HEK293T (cell line): ENCODE data around the gene MRPL10.

Source experiments
- CTCF ChIA-PET: fragments of 350-600 bp; formaldehyde crosslinking; extraction: SDS; loops from one replicate; lab custom pipeline; 2021; ENCODE audit warnings: antibody characterized with exemption, inconsistent platforms; lab: Yijun Ruan, JAX
- POLR2A ChIA-PET: fragments of 350-600 bp; formaldehyde crosslinking; extraction: SDS; loops from one replicate; lab custom pipeline; 2020; ENCODE audit warnings: antibody characterized with exemption, inconsistent platforms; lab: Yijun Ruan, JAX
- DNase-seq: peaks from one replicate; pipeline ENCODE4 v3.0.0; 2012; ENCODE audit warnings: mixed read lengths; ENCODE audit errors: extremely low spot score
- ARNT ChIP-seq: fragments of 450-650 bp; IDR thresholded peaks from 2 replicates; pipeline ENCODE4 v1.6.1; 2017; ENCODE audit warnings: mild to moderate bottlenecking
- BHLHE40 ChIP-seq: fragments of 450-650 bp; IDR thresholded peaks from 2 replicates; pipeline ENCODE4 v1.6.1; 2016; ENCODE audit warnings: mild to moderate bottlenecking, moderate library complexity, borderline replicate concordance
- CTBP1 ChIP-seq: fragments of 450-650 bp; IDR thresholded peaks from 2 replicates; pipeline ENCODE4 v1.6.1; 2016; ENCODE audit warnings: borderline replicate concordance
- ELF4 ChIP-seq: fragments of 450-650 bp; IDR thresholded peaks from 2 replicates; pipeline ENCODE4 v1.6.1; 2017; ENCODE audit warnings: antibody characterized with exemption
- FOXA1 ChIP-seq: fragments of 450-650 bp; IDR thresholded peaks from 2 replicates; pipeline ENCODE4 v1.6.1; 2016; ENCODE audit warnings: mild to moderate bottlenecking
- FOXK2 ChIP-seq: fragments of 450-650 bp; IDR thresholded peaks from 2 replicates; pipeline ENCODE4 v1.6.1; 2016; ENCODE audit warnings: mild to moderate bottlenecking
- FOXM1 ChIP-seq: fragments of 450-650 bp; IDR thresholded peaks from 2 replicates; pipeline ENCODE4 v1.6.1; 2017; ENCODE audit warnings: mild to moderate bottlenecking, borderline replicate concordance
- HDGF ChIP-seq: fragments of 450-650 bp; IDR thresholded peaks from 2 replicates; pipeline ENCODE4 v1.6.1; 2017; ENCODE audit warnings: antibody characterized with exemption, borderline replicate concordance
- L3MBTL2 ChIP-seq: fragments of 450-650 bp; conservative IDR thresholded peaks from 2 replicates; pipeline ENCODE4 v1.6.1; 2016; ENCODE audit warnings: mild to moderate bottlenecking
- LEF1 ChIP-seq: fragments of 450-650 bp; IDR thresholded peaks from 2 replicates; pipeline ENCODE4 v1.6.1; 2017; ENCODE audit warnings: mild to moderate bottlenecking, borderline replicate concordance
- NFRKB ChIP-seq: fragments of 450-650 bp; IDR thresholded peaks from 2 replicates; pipeline ENCODE4 v1.6.1; 2016; ENCODE audit warnings: mild to moderate bottlenecking, moderate library complexity
- SP1 ChIP-seq: fragments of 450-650 bp; IDR thresholded peaks from 2 replicates; pipeline ENCODE4 v1.6.1; 2017
- SUZ12 ChIP-seq: fragments of 450-650 bp; IDR thresholded peaks from 2 replicates; pipeline ENCODE4 v1.6.1; 2016; ENCODE audit warnings: mild to moderate bottlenecking
- TARDBP ChIP-seq: fragments of 450-650 bp; IDR thresholded peaks from 2 replicates; pipeline ENCODE4 v1.6.1; 2016
- ZNF384 ChIP-seq: fragments of 450-650 bp; IDR thresholded peaks from 2 replicates; pipeline ENCODE4 v1.6.1; 2016
- TF ChIP-seq, protein P1 (sequence below): fragments of 450-650 bp; IDR thresholded peaks from 2 replicates; pipeline ENCODE4 v1.6.1; 2016

MRPL10 gene

DNA sequence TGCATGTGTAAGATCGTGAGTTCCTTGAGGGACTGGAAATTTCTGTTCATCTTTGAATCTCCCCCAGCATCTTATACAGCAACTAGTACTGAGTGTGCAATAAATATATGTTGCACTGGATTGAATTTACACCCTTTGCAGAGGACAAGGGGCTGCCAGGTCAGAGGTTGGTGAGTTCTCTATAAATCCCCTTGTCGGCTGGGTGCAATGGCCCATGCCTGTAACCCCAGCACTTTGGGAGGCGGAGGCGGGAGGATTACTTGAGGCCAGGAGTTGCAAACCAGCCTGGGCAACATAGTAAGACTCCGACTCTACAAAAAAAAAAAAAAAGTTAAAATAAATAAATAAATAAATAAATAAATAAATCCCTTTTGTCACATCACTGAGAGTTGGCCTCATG, 29.0 kb upstream of the MRPL10 start:
- CTCF ChIA-PET = no interaction called here

DNA sequence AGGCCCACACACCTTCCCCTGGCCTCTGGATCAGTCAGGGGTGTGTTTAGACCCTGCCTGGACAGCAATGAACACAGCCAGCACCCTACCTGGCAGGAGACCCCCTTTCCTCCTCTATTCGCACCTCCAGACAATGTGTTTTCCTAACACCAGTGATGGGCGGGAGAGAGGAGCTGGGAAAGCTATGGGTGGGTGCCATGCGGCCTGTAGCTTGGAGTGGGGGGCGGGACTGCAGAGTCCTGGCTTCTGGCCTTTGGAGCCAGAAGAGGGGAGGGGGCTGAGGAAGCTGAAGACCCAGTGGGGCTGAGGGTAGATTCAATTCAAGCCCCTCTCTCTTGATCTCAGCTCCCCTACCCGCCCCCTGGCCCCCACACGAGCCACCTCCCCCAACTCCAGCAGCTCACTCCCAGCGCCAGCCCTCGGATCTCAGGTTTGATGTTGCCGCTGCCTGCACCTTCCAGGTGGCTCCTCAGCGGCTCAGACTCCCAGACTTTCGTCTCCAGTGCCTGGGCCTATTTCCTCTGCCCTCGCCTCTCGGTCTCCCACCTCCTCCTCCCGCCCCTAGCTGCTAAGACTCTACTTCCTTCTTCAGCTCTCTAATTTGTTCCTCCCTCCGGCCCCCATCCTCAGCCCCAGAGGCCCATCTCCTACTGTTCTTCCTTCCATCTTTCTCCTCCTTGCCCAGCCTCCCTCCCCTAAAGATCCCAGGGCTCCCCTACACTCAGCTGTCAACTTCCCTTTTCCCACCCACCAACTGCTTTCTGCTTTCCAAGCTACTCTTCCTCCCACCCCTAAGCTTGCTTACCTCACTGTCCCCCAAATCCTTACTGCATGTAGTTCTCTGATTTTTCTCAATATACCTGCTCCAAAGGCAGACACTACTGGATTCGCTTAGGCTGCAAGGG, 26.5 kb upstream of the MRPL10 start:
- no peak for DNase-seq
- POLR2A ChIA-PET = interaction anchor here (0.7 to 1.3 kb wide), 3 partner anchors 8 to 26 kb away, joined by 3 read pairs; partner anchors contain the start of genes LRRC46 and MRPL10
- TF ChIP-seq CTBP1 = no peak
- TF ChIP-seq ELF4 = no peak
- no peak for TF ChIP-seq FOXA1
- TF ChIP-seq L3MBTL2 = no peak
- no peak for TF ChIP-seq NFRKB
- TF ChIP-seq ZNF384 = no peak
- no peak for TF ChIP-seq SP1
- no peak for TF ChIP-seq TARDBP
- no peak for TF ChIP-seq FOXM1
- no peak for TF ChIP-seq LEF1
- no peak for TF ChIP-seq ARNT
- no peak for TF ChIP-seq SUZ12
- CTCF ChIA-PET = interaction anchor here (1.0 to 1.5 kb wide), 3 partner anchors 11 to 16 kb away, joined by 3 to 4 read pairs (median 4); no protein-coding TSS in a partner anchor

More for the DNA sequence above, 29.0 kb upstream of the MRPL10 start:
- POLR2A ChIA-PET = interaction anchor here (0.8 kb wide), 1 partner anchor 35 kb away, joined by 3 read pairs; the partner anchor contains the start of gene SP2
- DNase-seq = no peak
- TF ChIP-seq FOXK2 = no peak
- no peak for TF ChIP-seq ARNT
- TF ChIP-seq FOXM1 = no peak
- TF ChIP-seq ZNF384 = no peak
- no peak for TF ChIP-seq LEF1
- no peak for TF ChIP-seq CTBP1
- no peak for TF ChIP-seq TARDBP
- TF ChIP-seq HDGF = no peak
- TF ChIP-seq, protein P1, sequence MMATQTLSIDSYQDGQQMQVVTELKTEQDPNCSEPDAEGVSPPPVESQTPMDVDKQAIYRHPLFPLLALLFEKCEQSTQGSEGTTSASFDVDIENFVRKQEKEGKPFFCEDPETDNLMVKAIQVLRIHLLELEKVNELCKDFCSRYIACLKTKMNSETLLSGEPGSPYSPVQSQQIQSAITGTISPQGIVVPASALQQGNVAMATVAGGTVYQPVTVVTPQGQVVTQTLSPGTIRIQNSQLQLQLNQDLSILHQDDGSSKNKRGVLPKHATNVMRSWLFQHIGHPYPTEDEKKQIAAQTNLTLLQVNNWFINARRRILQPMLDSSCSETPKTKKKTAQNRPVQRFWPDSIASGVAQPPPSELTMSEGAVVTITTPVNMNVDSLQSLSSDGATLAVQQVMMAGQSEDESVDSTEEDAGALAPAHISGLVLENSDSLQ = no peak
- no peak for TF ChIP-seq FOXA1
- no peak for TF ChIP-seq L3MBTL2
- no peak for TF ChIP-seq NFRKB
- no peak for TF ChIP-seq BHLHE40
- no peak for TF ChIP-seq ELF4
- TF ChIP-seq SUZ12 = no peak
- TF ChIP-seq SP1 = no peak

DNA sequence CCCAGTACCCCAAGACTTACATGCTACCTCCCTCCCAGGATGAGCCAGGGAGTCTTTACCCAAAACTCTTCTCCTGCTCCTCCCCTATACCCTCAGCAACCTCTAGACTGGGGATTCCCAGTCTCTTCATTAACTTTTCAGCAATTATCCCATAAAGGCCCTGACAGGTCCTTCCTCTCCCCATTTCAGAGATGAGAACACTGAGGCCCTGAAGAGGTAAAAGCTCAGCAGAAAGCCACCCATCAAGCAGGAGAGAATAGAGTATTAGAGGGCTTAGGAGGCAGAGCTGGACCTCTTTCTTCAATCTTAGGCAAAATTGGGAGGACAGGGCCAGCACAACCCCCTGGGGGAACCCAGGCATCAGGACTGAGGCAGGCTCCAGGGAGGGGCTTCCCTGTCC, 25.5 kb upstream of the MRPL10 start:
- POLR2A ChIA-PET = interaction anchor here (1.3 kb wide), 1 partner anchor 10 kb away, joined by 3 read pairs; no protein-coding TSS in a partner anchor
- CTCF ChIA-PET = interaction anchor here (1.2 to 1.5 kb wide), 2 partner anchors 12 to 15 kb away, joined by 3 to 4 read pairs; no protein-coding TSS in a partner anchor
- DNase-seq = no peak
- TF ChIP-seq, protein P1 = no peak

DNA sequence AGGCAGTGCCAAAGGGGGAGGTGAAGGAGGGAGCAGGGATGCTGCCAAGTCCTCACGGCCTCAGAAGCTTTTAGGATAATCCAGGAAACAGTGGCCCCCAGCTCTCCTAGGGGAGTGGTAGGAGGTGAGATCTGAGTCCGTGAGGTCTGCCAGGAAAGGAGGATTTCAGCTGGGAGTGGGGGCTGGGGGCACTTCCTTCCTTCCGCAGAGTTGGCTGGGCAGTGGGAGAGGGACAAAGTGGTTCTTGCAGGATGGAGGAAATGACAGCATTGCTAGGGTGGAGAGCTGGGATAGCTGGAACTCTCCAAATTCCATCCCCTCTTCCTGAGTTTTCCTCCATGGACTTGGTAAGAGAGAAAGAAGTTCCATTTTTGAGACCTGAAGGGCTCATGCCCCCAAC, 24.4 kb upstream of the MRPL10 start:
- no peak for TF ChIP-seq NFRKB
- TF ChIP-seq HDGF = no peak
- TF ChIP-seq FOXA1 = no peak
- TF ChIP-seq FOXM1 = no peak
- TF ChIP-seq LEF1 = no peak
- TF ChIP-seq SP1 = no peak
- no peak for TF ChIP-seq BHLHE40
- no peak for TF ChIP-seq CTBP1
- no peak for TF ChIP-seq ZNF384
- TF ChIP-seq FOXK2 = no peak
- TF ChIP-seq ELF4 = no peak
- TF ChIP-seq ARNT = no peak
- TF ChIP-seq, protein P1 = no peak
- no peak for DNase-seq
- ChIA-PET POLR2A (interaction anchor here (1.3 kb wide), 1 partner anchor 29 kb away, joined by 3 read pairs; no protein-coding TSS in a partner anchor), CTCF (interaction anchor here (0.7 to 1.1 kb wide), 5 partner anchors 12 to 1712 kb away, joined by 3 to 8 read pairs (median 4); partner anchors contain the start of gene SCRN2)

DNA sequence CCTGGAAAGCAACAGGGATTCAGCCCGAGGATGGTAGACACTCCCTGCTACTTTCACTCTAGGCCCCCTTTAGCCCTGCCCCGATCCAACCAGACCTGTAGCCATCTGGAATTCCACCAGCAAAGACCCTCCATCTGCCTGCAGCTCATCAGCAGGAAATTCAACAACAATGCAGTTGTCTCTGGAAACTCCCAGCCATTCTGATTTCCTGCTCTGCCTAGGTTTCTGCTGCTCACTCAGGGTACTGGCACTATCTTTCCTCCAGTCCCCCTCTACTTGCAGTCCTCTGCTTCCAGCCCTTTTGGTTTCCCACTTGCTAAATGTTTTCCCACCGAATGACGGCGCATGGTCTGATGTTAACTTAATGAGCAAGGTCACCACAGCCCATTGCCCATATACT, 22.3 kb upstream of the MRPL10 start:
- TF ChIP-seq FOXM1 (no peak), HDGF (no peak), ARNT (no peak), LEF1 (no peak), L3MBTL2 (no peak), ELF4 (no peak), FOXK2 (no peak)
- TF ChIP-seq, protein P1 = no peak
- DNase-seq = no peak
- ChIA-PET POLR2A (interaction anchor here (5.0 kb wide), 1 partner anchor 12 kb away, joined by 20 read pairs; the partner anchor contains the start of gene SCRN2), CTCF (interaction anchor here (1.4 kb wide), 1 partner anchor 13 kb away, joined by 3 read pairs; the partner anchor contains the start of gene SCRN2)
